Measurements from ENCODE around the gene FAM151B. TPM values are rescaled to one million over a fixed set of nuclear protein-coding genes. Genes with fewer than 3 reads are reported as not detected.
"Not testable (repeated sequence)": the region's sequence is repeated elsewhere in the genome, so short reads cannot be mapped to it uniquely, and the experiment has no call there.

FAM151B gene
- total RNA-seq, 1 experiment from 2014 or later, result 2.0 TPM

GRCh38 chr5:80577707-80578106, 89.8 kb downstream of the FAM151B start:
- CTCF ChIA-PET, result no interaction called here
- no peak overlapping the region for H3K4me3 Mint-ChIP-seq (ENCODE audit: low read depth, unreplicated experiment)
- peaks cover 48% of the 10 kb centered on the region for H3K27me3 Mint-ChIP-seq (ENCODE audit: unreplicated experiment)
- H3K9me3 Mint-ChIP-seq (ENCODE audit: low read depth, unreplicated experiment), result no peaks in the 10 kb centered on the region
- intact Hi-C loops (cut with micrococcal nuclease; ENCODE audit: unreplicated experiment), result no loop called here
- no peak overlapping the region for H3K27ac Mint-ChIP-seq (ENCODE audit: unreplicated experiment)
- no peaks in the 10 kb centered on the region for H3K36me3 Mint-ChIP-seq (ENCODE audit: insufficient read depth, unreplicated experiment)
- DNase-seq, result no peak
- no peak for TF ChIP-seq CTCF (IDR thresholded peaks at IDR 0.05; ENCODE audit: unreplicated experiment)
- no peaks in the 10 kb centered on the region for H3K4me1 Mint-ChIP-seq (ENCODE audit: low read depth, unreplicated experiment)
- BruUV-seq (replicated peaks), result no TSS peak

GRCh38 chr5:80579050-80579449, 91.2 kb downstream of the FAM151B start:
- intact Hi-C loops (cut with micrococcal nuclease; ENCODE audit: unreplicated experiment), result no loop called here
- H3K4me1 Mint-ChIP-seq (ENCODE audit: low read depth, unreplicated experiment), result no peaks in the 10 kb centered on the region
- CTCF ChIA-PET, result no interaction called here
- H3K36me3 Mint-ChIP-seq (ENCODE audit: insufficient read depth, unreplicated experiment), result no peaks in the 10 kb centered on the region
- no peak overlapping the region for H3K27ac Mint-ChIP-seq (ENCODE audit: unreplicated experiment)
- BruUV-seq (replicated peaks), result no TSS peak
- H3K27me3 Mint-ChIP-seq (ENCODE audit: unreplicated experiment), result peaks cover 34% of the 10 kb centered on the region
- no peak overlapping the region for H3K4me3 Mint-ChIP-seq (ENCODE audit: low read depth, unreplicated experiment)
- no peak for DNase-seq
- no peak for TF ChIP-seq CTCF (IDR thresholded peaks at IDR 0.05; ENCODE audit: unreplicated experiment)
- H3K9me3 Mint-ChIP-seq (ENCODE audit: low read depth, unreplicated experiment), result no peaks in the 10 kb centered on the region

- intact Hi-C loops (cut with micrococcal nuclease; ENCODE audit: unreplicated experiment); H3K4me1 Mint-ChIP-seq (ENCODE audit: low read depth, unreplicated experiment); H3K27ac Mint-ChIP-seq (ENCODE audit: unreplicated experiment); H3K36me3 Mint-ChIP-seq (ENCODE audit: insufficient read depth, unreplicated experiment); H3K4me3 Mint-ChIP-seq (ENCODE audit: low read depth, unreplicated experiment); H3K9me3 Mint-ChIP-seq (ENCODE audit: low read depth, unreplicated experiment); DNase-seq; CTCF ChIA-PET; BruUV-seq (replicated peaks): not testable (repeated sequence)
- peaks cover 24% of the 10 kb centered on the region for H3K27me3 Mint-ChIP-seq (ENCODE audit: unreplicated experiment)
Observed at GRCh38 chr5:80580291-80580690, 92.4 kb downstream of the FAM151B start.

- no peak overlapping the region for H3K4me3 Mint-ChIP-seq (ENCODE audit: low read depth, unreplicated experiment)
- H3K4me1 Mint-ChIP-seq (ENCODE audit: low read depth, unreplicated experiment), result no peaks in the 10 kb centered on the region
- no peak overlapping the region for H3K27ac Mint-ChIP-seq (ENCODE audit: unreplicated experiment)
- DNase-seq, result no peak
- no peak for TF ChIP-seq CTCF (IDR thresholded peaks at IDR 0.05; ENCODE audit: unreplicated experiment)
- no peaks in the 10 kb centered on the region for H3K36me3 Mint-ChIP-seq (ENCODE audit: insufficient read depth, unreplicated experiment)
- peaks cover under 1% of the 10 kb centered on the region for H3K27me3 Mint-ChIP-seq (ENCODE audit: unreplicated experiment)
- intact Hi-C loops (cut with micrococcal nuclease; ENCODE audit: unreplicated experiment), result no loop called here
- BruUV-seq (replicated peaks), result no TSS peak
- CTCF ChIA-PET, result no interaction called here
- no peaks in the 10 kb centered on the region for H3K9me3 Mint-ChIP-seq (ENCODE audit: low read depth, unreplicated experiment)
Observed at GRCh38 chr5:80584770-80585169, 96.9 kb downstream of the FAM151B start.

- no peaks in the 10 kb centered on the region for H3K4me1 Mint-ChIP-seq (ENCODE audit: low read depth, unreplicated experiment)
- H3K27me3 Mint-ChIP-seq (ENCODE audit: unreplicated experiment), result no peaks in the 10 kb centered on the region
- no peaks in the 10 kb centered on the region for H3K36me3 Mint-ChIP-seq (ENCODE audit: insufficient read depth, unreplicated experiment)
- intact Hi-C loops (cut with micrococcal nuclease; ENCODE audit: unreplicated experiment), result no loop called here
- H3K27ac Mint-ChIP-seq (ENCODE audit: unreplicated experiment), result no peak overlapping the region
- no peaks in the 10 kb centered on the region for H3K9me3 Mint-ChIP-seq (ENCODE audit: low read depth, unreplicated experiment)
- no peak for DNase-seq
- CTCF ChIA-PET, result no interaction called here
- H3K4me3 Mint-ChIP-seq (ENCODE audit: low read depth, unreplicated experiment), result no peak overlapping the region
- no peak for TF ChIP-seq CTCF (IDR thresholded peaks at IDR 0.05; ENCODE audit: unreplicated experiment)
- no TSS peak for BruUV-seq (replicated peaks)
Observed at GRCh38 chr5:80588858-80589540, 101.1 kb downstream of the FAM151B start.
